ENCODE data around the gene FABP6. TPM values are rescaled to one million over a fixed set of nuclear protein-coding genes. Genes with fewer than 3 reads are reported as not detected.
"Not testable (repeated sequence)": the region's sequence is repeated elsewhere in the genome, so short reads cannot be mapped to it uniquely, and the experiment has no call there.

Gene FABP6
- total RNA-seq, 1 experiment from 2014 or later: not detected

GRCh38 chr5:160187091-160187490 is 42.2 kb upstream of the FABP6 start:
- CTCF ChIA-PET: no interaction called here
- Histone ChIP-seq H2AFZ (ENCODE audit: low read length) (no peak overlapping the region), H3K27me3 (ENCODE audit: low read length) (no peaks in the 10 kb centered on the region), H3K79me2 (ENCODE audit: low read length) (no peaks in the 10 kb centered on the region), H4K20me1 (ENCODE audit: low read length) (no peaks in the 10 kb centered on the region), H3K4me3 (ENCODE audit: low read length) (no peak overlapping the region), H3K9me2 (replicated peaks; ENCODE audit: low read length) (no peaks in the 10 kb centered on the region), H3K9ac (ENCODE audit: low read length) (no peak overlapping the region), H3K4me2 (ENCODE audit: low read length) (no peak overlapping the region), H3F3A (ENCODE audit: low read length, unreplicated experiment) (no peaks in the 10 kb centered on the region), H3K4me1 (ENCODE audit: insufficient read depth, low read length) (peaks cover 12% of the 10 kb centered on the region), H3K9me3 (ENCODE audit: low read length) (no peaks in the 10 kb centered on the region), H3K36me3 (ENCODE audit: low read depth, low read length) (no peaks in the 10 kb centered on the region), H3K27ac (ENCODE audit: low read length) (no peak overlapping the region)
- ATAC-seq: no peak
- POLR2A ChIA-PET (ENCODE audit: unreplicated experiment): no interaction called here
- DNase-seq: no peak
- intact Hi-C loops (cut with micrococcal nuclease): loop anchor here (5.0 kb wide), 1 partner anchor 165 kb away; no protein-coding TSS in a partner anchor
- BruUV-seq (replicated peaks): no TSS peak
- no peak for TF ChIP-seq EZH2 (IDR thresholded peaks at IDR 0.05; ENCODE audit: low read length, unreplicated experiment)

- Histone ChIP-seq H2AFZ (ENCODE audit: low read length) (peak overlapping the region; percentile 87), H3K36me3 (ENCODE audit: low read depth, low read length) (no peaks in the 10 kb centered on the region), H3K27ac (ENCODE audit: low read length) (no peak overlapping the region), H3K9me3 (ENCODE audit: low read length) (no peaks in the 10 kb centered on the region), H3F3A (ENCODE audit: low read length, unreplicated experiment) (no peaks in the 10 kb centered on the region), H3K9ac (ENCODE audit: low read length) (peak overlapping the region; percentile 28; the same call in 1 of the 2 replicates), H3K79me2 (ENCODE audit: low read length) (no peaks in the 10 kb centered on the region), H3K4me3 (ENCODE audit: low read length) (peak overlapping the region; percentile 44), H3K9me2 (replicated peaks; ENCODE audit: low read length) (no peaks in the 10 kb centered on the region), H4K20me1 (ENCODE audit: low read length) (no peaks in the 10 kb centered on the region), H3K4me1 (ENCODE audit: insufficient read depth, low read length) (peaks cover 4% of the 10 kb centered on the region; the same call in 1 of the 2 replicates), H3K27me3 (ENCODE audit: low read length) (no peaks in the 10 kb centered on the region), H3K4me2 (ENCODE audit: low read length) (peak overlapping the region; percentile 78)
- DNase-seq: peak; percentile 39
- POLR2A ChIA-PET (ENCODE audit: unreplicated experiment): interaction anchor here (0.6 kb wide), 2 partner anchors 578 to 1314 kb away, joined by 5 to 11 read pairs; no protein-coding TSS in a partner anchor
- BruUV-seq (replicated peaks): no TSS peak
- no peak for TF ChIP-seq EZH2 (IDR thresholded peaks at IDR 0.05; ENCODE audit: low read length, unreplicated experiment)
- TF ChIP-seq CTCF (conservative IDR thresholded peaks at IDR 0.05; ENCODE audit: low read depth, low read length): no peak
- TF ChIP-seq EZH2phosphoT487 (IDR thresholded peaks at IDR 0.05; ENCODE audit: borderline replicate concordance, low read length): no peak
- intact Hi-C loops (cut with micrococcal nuclease): loop anchor here (5.0 kb wide), 1 partner anchor 166 kb away; no protein-coding TSS in a partner anchor
- peak; percentile 63 for ATAC-seq
- CTCF ChIA-PET: no interaction called here
Observed at GRCh38 chr5:160188141-160189015, 40.9 kb upstream of the FABP6 start.

- no peaks in the 10 kb centered on the region for H3K9me3 ChIP-seq (ENCODE audit: low read length)
- BruUV-seq (replicated peaks): no TSS peak
Observed at GRCh38 chr5:160192424-160192823, 36.9 kb upstream of the FABP6 start.

GRCh38 chr5:160193076-160193475 is 36.2 kb upstream of the FABP6 start:
- H3K9me3 ChIP-seq (ENCODE audit: low read length); ATAC-seq; H2AFZ ChIP-seq (ENCODE audit: low read length); DNase-seq; BruUV-seq (replicated peaks); H3K36me3 ChIP-seq (ENCODE audit: low read depth, low read length); intact Hi-C loops (cut with micrococcal nuclease); H3K27me3 ChIP-seq (ENCODE audit: low read length); H3K4me3 ChIP-seq (ENCODE audit: low read length); H4K20me1 ChIP-seq (ENCODE audit: low read length); H3K79me2 ChIP-seq (ENCODE audit: low read length); H3K9me2 ChIP-seq (replicated peaks; ENCODE audit: low read length); POLR2A ChIA-PET (ENCODE audit: unreplicated experiment); CTCF ChIA-PET; H3K4me1 ChIP-seq (ENCODE audit: insufficient read depth, low read length); H3K9ac ChIP-seq (ENCODE audit: low read length); H3K27ac ChIP-seq (ENCODE audit: low read length); H3K4me2 ChIP-seq (ENCODE audit: low read length); H3F3A ChIP-seq (ENCODE audit: low read length, unreplicated experiment): not testable (repeated sequence)

More at GRCh38 chr5:160192424-160192823, 36.9 kb upstream of the FABP6 start:
- no peaks in the 10 kb centered on the region for H3F3A ChIP-seq (ENCODE audit: low read length, unreplicated experiment)
- DNase-seq (no peak), ATAC-seq (no peak)
- peaks cover 4% of the 10 kb centered on the region; the same call in 1 of the 2 replicates for H3K4me1 ChIP-seq (ENCODE audit: insufficient read depth, low read length)
- no peak overlapping the region for H2AFZ ChIP-seq (ENCODE audit: low read length)
- no peaks in the 10 kb centered on the region for H3K9me2 ChIP-seq (replicated peaks; ENCODE audit: low read length)
- no peak overlapping the region for H3K9ac ChIP-seq (ENCODE audit: low read length)
- H3K36me3 ChIP-seq (ENCODE audit: low read depth, low read length): no peaks in the 10 kb centered on the region
- H3K79me2 ChIP-seq (ENCODE audit: low read length): no peaks in the 10 kb centered on the region
- no peaks in the 10 kb centered on the region for H3K27me3 ChIP-seq (ENCODE audit: low read length)
- H3K27ac ChIP-seq (ENCODE audit: low read length): no peak overlapping the region
- POLR2A ChIA-PET (ENCODE audit: unreplicated experiment): no interaction called here
- H3K4me3 ChIP-seq (ENCODE audit: low read length): no peak overlapping the region
- CTCF ChIA-PET: no interaction called here
- no peaks in the 10 kb centered on the region for H4K20me1 ChIP-seq (ENCODE audit: low read length)
- intact Hi-C loops (cut with micrococcal nuclease): no loop called here
- TF ChIP-seq CTCF (conservative IDR thresholded peaks at IDR 0.05; ENCODE audit: low read depth, low read length) (no peak), EZH2 (IDR thresholded peaks at IDR 0.05; ENCODE audit: low read length, unreplicated experiment) (no peak), EZH2phosphoT487 (IDR thresholded peaks at IDR 0.05; ENCODE audit: borderline replicate concordance, low read length) (no peak)
- H3K4me2 ChIP-seq (ENCODE audit: low read length): no peak overlapping the region

GRCh38 chr5:160193790-160194189 is 35.5 kb upstream of the FABP6 start:
- H2AFZ ChIP-seq (ENCODE audit: low read length); H3K9ac ChIP-seq (ENCODE audit: low read length); BruUV-seq (replicated peaks); H3K4me1 ChIP-seq (ENCODE audit: insufficient read depth, low read length); H3K9me3 ChIP-seq (ENCODE audit: low read length); H3K4me2 ChIP-seq (ENCODE audit: low read length); H3K36me3 ChIP-seq (ENCODE audit: low read depth, low read length); ATAC-seq; H3F3A ChIP-seq (ENCODE audit: low read length, unreplicated experiment); H3K79me2 ChIP-seq (ENCODE audit: low read length); H3K4me3 ChIP-seq (ENCODE audit: low read length); H3K27ac ChIP-seq (ENCODE audit: low read length); H3K27me3 ChIP-seq (ENCODE audit: low read length); POLR2A ChIA-PET (ENCODE audit: unreplicated experiment); DNase-seq; H3K9me2 ChIP-seq (replicated peaks; ENCODE audit: low read length); intact Hi-C loops (cut with micrococcal nuclease); H4K20me1 ChIP-seq (ENCODE audit: low read length); CTCF ChIA-PET: not testable (repeated sequence)

Measured in PC-3 (cell line).